ENCODE results near the gene EVI5L. TPM values are rescaled to one million over a fixed set of nuclear protein-coding genes. Genes with fewer than 3 reads are reported as not detected.
A peak's percentile ranks its signal among the peaks of the same experiment; 100 is the strongest.

The EVI5L gene
- total RNA-seq, 6 experiments from 2014 or later, result 3.7 to 6.3 (median 4.9) TPM

DNA sequence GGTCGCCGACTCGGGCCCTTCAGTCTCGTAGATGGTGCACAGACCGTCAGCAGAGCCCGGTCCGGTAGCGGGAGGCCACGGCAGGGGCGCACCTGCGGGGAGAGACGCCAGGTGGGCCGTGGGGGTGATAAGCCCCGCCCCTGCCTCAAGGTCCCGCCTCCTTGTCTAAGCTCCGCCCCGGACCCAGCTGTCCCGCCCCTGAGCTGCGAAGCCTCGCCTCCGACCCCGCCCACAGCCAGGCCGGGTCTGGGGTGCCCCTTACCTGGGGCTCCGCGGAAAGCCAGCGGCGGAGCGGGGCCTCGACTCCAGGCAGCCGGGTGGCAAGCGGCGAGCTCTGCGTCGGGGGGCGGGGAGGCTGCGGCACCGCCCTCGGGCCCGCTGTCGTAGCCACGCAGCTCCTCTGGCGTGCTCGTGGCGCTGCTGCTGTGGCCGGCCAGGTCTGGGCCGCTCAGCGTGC, 39.5 kb downstream of the EVI5L start:
- DNase-seq (peak; percentile 79 to 84 (median 81)), ATAC-seq (peak; percentile 74 to 83 (median 76))
- no peak for TF ChIP-seq POLR2A (IDR thresholded peaks at IDR 0.05)
- TF ChIP-seq, protein P1, sequence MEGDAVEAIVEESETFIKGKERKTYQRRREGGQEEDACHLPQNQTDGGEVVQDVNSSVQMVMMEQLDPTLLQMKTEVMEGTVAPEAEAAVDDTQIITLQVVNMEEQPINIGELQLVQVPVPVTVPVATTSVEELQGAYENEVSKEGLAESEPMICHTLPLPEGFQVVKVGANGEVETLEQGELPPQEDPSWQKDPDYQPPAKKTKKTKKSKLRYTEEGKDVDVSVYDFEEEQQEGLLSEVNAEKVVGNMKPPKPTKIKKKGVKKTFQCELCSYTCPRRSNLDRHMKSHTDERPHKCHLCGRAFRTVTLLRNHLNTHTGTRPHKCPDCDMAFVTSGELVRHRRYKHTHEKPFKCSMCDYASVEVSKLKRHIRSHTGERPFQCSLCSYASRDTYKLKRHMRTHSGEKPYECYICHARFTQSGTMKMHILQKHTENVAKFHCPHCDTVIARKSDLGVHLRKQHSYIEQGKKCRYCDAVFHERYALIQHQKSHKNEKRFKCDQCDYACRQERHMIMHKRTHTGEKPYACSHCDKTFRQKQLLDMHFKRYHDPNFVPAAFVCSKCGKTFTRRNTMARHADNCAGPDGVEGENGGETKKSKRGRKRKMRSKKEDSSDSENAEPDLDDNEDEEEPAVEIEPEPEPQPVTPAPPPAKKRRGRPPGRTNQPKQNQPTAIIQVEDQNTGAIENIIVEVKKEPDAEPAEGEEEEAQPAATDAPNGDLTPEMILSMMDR (IDR thresholded peaks at IDR 0.05), result peak in 3 of 4 donors; percentile 20 to 31 (median 28)
- H3K27me3 ChIP-seq, result no peaks in the 10 kb centered on the region
- peak overlapping the region; percentile 39 to 56 (median 43) for H3K4me3 ChIP-seq
- WGBS (ENCODE audit: insufficient coverage, low coverage, low lambda C conversion rate, missing lambda C conversion rate), result 0% methylated on average over 4 of the region's 47 CpGs
- intact Hi-C loops (cut with DNase I), result no loop called here
- no peaks in the 10 kb centered on the region for H3K9me3 ChIP-seq
- H3K4me1 ChIP-seq, result peaks cover 0 to 6% (median 0%) of the 10 kb centered on the region in 4 donors
- no peak overlapping the region for H3K27ac ChIP-seq
- no peaks in the 10 kb centered on the region for H3K36me3 ChIP-seq

DNA sequence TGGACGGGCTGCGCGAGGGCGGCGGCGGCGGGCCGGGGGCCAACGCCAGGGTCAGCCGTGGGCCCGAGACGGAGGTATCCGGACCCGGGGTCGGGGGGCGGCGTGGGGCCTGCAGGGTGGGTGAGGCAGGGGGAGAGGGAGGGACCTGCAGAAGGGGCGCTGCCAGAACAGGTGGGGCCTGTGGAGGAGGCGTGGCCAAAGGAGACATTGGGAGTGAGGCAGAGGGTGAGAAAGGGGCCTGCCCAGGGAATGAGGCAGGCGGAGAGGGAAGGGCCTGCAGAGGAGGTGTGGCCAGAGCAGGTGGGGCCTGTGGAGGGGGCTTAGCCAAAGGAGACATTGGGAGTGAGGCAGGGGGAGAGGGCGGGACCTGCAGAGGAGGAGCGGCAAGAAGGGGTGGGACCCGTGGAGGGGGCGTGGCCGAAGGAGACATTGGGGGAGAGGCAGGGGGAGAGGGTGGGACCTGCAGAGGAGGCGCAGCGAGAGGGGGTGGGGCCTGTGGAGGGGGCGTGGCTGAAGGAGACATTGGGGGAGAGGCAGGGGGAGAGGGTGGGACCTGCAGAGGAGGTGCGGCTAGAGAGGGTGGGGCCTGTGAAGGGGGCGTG, 40.0 kb downstream of the EVI5L start:
- peaks cover 0 to 4% of the 10 kb centered on the region in 2 donors for H3K27me3 ChIP-seq
- peak overlapping the region; percentile 39 to 56 (median 43) for H3K4me3 ChIP-seq
- peak in 1 of 4 donors; percentile 1 for ATAC-seq
- no peaks in the 10 kb centered on the region for H3K36me3 ChIP-seq
- no peaks in the 10 kb centered on the region for H3K9me3 ChIP-seq
- peaks cover 0 to 6% (median 0%) of the 10 kb centered on the region in 4 donors for H3K4me1 ChIP-seq
- DNase-seq, result peak in 1 of 3 donors; percentile 66
- 36% methylated on average over 14 of the region's 30 CpGs for WGBS (ENCODE audit: insufficient coverage, low coverage, low lambda C conversion rate, missing lambda C conversion rate)
- intact Hi-C loops (cut with DNase I), result no loop called here
- H3K27ac ChIP-seq, result no peak overlapping the region
- TF ChIP-seq, protein P1 (IDR thresholded peaks at IDR 0.05), result no peak
- TF ChIP-seq POLR2A (IDR thresholded peaks at IDR 0.05), result no peak

DNA sequence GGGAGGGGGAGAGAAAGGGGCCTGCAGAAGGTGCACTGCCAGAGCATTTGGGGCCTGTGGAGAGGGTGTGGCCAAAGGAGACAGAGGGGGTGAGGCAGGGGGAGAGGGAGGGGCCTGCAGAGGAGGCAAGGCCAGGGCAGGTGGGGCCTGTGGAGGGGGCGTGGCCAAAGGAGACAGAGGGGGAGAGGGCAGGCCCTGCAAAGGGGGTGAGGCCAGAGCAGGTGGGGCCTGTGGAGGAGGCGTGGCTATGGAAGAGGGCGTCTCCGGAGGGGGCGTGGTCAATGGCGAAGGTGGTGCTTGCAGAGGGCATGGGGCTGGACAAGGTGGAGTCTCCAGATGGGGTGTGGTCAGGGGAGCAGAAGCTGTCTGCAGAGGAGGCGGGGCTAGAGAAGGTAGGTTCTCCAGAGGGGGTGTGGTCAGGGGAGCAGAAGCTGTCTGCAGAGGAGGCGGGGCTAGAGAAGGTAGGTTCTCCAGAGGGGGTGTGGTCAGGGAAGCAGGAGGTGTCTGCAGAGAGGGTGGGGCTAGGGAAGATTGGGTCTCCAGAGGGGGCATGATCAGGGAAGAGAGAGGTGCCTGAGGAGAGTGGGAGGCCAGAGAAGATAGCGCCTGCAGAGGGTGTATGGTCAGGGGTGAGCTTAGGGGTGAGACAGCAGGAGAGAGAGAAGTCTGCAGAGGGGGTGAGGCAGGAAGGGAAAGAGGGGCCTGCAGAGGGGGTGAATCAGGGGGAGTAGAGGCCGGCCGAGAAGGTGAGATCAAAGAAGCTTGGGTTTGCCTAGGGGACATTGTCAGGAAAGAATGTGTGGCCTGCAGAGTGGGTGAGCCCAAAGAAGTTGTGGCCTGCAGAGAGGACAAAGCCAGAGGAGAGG, 40.8 kb downstream of the EVI5L start:
- Histone ChIP-seq H3K27me3 (peaks cover 0 to 4% of the 10 kb centered on the region in 2 donors), H3K27ac (no peak overlapping the region), H3K4me1 (peaks cover 0 to 6% (median 0%) of the 10 kb centered on the region in 4 donors), H3K4me3 (no peak overlapping the region), H3K9me3 (no peaks in the 10 kb centered on the region), H3K36me3 (no peaks in the 10 kb centered on the region)
- ATAC-seq (peak in 1 of 4 donors; percentile 2), DNase-seq (peak in 1 of 3 donors; percentile 55)
- intact Hi-C loops (cut with DNase I), result no loop called here
- 56% methylated on average over 11 of the region's 11 CpGs for WGBS (ENCODE audit: insufficient coverage, low coverage, low lambda C conversion rate, missing lambda C conversion rate)
- TF ChIP-seq POLR2A (IDR thresholded peaks at IDR 0.05), result no peak
- TF ChIP-seq, protein P1 (IDR thresholded peaks at IDR 0.05), result no peak

DNA sequence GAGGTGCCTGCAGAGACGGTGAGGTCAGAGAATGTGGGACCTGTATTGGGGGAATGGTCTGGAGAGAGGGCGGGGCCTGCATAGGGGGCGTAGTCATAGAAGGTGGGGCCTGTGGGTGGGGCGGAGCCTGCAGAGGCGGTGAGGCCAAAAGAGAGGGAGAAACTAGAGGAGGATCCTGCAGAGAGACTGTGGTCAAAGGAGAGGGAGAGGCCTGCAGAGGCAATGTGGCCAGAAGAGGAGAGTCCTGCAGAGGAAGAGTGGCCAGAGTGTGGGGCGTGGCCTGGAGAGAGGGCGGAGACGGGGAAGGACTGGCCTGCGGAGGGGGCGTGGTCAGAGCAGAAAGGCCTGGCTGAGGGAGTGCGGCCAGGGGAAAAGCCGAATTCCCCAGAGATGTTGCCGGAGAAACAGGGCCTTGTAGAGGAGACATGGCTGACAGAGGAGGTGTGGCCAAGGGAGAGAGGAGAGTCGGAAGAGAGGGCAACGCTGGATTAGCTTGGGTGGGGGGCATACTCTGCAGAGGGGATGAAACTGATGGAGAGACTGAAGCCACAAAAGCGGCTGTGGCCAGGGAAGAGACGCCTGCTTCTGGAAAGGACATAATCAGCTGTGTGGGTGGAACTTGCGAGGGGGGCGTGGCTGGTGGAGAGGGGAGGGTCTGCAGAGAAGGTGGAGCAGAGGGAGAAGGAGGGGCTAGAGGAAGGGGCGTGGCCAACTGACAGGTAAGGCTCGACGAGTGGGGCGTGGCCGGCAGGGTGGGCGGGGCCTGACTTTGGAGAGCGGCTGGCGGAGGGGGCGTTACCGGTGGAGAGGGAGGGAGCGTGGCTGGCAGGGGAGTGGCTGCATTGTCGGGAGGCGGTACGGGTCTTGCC, 41.7 kb downstream of the EVI5L start:
- DNase-seq (peak; percentile 74 to 84 (median 83)), ATAC-seq (peak; percentile 36 to 57 (median 46))
- H3K27me3 ChIP-seq, result peaks cover 0 to 4% of the 10 kb centered on the region in 2 donors
- WGBS (ENCODE audit: insufficient coverage, low coverage, low lambda C conversion rate, missing lambda C conversion rate), result 12% methylated on average over 32 of the region's 33 CpGs
- H3K36me3 ChIP-seq, result no peaks in the 10 kb centered on the region
- TF ChIP-seq POLR2A (IDR thresholded peaks at IDR 0.05), result no peak
- TF ChIP-seq, protein P1 (IDR thresholded peaks at IDR 0.05), result no peak
- H3K4me1 ChIP-seq, result peaks cover 0 to 6% (median 0%) of the 10 kb centered on the region in 4 donors
- H3K4me3 ChIP-seq, result no peak overlapping the region
- no peak overlapping the region for H3K27ac ChIP-seq
- intact Hi-C loops (cut with DNase I), result no loop called here
- no peaks in the 10 kb centered on the region for H3K9me3 ChIP-seq
